B cell (primary cell): Measurements from ENCODE around the gene VIT. TPM values are rescaled to one million over a fixed set of nuclear protein-coding genes. Genes with fewer than 3 reads are reported as not detected.

Source experiments
- ATAC-seq: fragments of 200-7000 bp; cut with Tn5 transposase; one replicate; pipeline ENCODE4 v1.10.0; 2021; ENCODE audit warnings: low read depth, mild to moderate bottlenecking, moderate number of reproducible peaks, moderate library complexity
- CTCF ChIA-PET: fragments of 350-600 bp; sonication (Branson Sonifier 250); formaldehyde crosslinking; loops from one replicate; lab custom pipeline; 2021; ENCODE audit warnings: antibody characterized with exemption, inconsistent platforms; lab: Charles Lee
- POLR2A ChIA-PET: fragments of 350-600 bp; sonication (Branson Sonifier 250); formaldehyde crosslinking; loops from one replicate; lab custom pipeline; 2021; ENCODE audit warnings: antibody characterized with exemption; lab: Charles Lee
- DNase-seq: peaks from one replicate; pipeline ENCODE4 v3.0.0; 2013
- H2AFZ ChIP-seq: 2 replicates; pipeline ENCODE4 v1.6.1; 2012; ENCODE audit warnings: mild to moderate bottlenecking, low read depth, low read length; ENCODE audit not compliant: insufficient read depth, poor library complexity, severe bottlenecking
- H3K27ac ChIP-seq, 2 donors: 1 replicate in 1 of 2; 2 replicates in 1 of 2; pipeline ENCODE4 v1.5.1; 2012 to 2013; ENCODE audit warnings: low read length in 2 of 2, mild to moderate bottlenecking in 2 of 2, moderate library complexity in 1 of 2
- H3K27me3 ChIP-seq, 4 experiments: fragments of 200-600 bp in 1 of 4; sonication (generic) in 1 of 4; replicated peaks in 1 of 4; 1 replicate in 2 of 4; 2 replicates in 2 of 4; pipeline versions ENCODE4 v1.6.1 to v1.7.0; 2013 to 2016; ENCODE audit warnings: low read length in 3 of 4, mild to moderate bottlenecking in 2 of 4, mixed read lengths in 1 of 4, moderate library complexity in 1 of 4; ENCODE audit not compliant: insufficient read depth in 4 of 4, control insufficient read depth in 3 of 4; ENCODE audit errors: control extremely low read depth in 1 of 4
- H3K36me3 ChIP-seq, 2 experiments: replicated peaks in 1 of 2; 1 replicate in 1 of 2; 2 replicates in 1 of 2; pipeline versions ENCODE4 v1.6.1 to v1.7.1; 2013; ENCODE audit warnings: low read length in 1 of 2; ENCODE audit not compliant: insufficient read depth in 2 of 2, control insufficient read depth in 1 of 2; ENCODE audit errors: control extremely low read depth in 1 of 2, extremely low read depth in 1 of 2
- H3K4me1 ChIP-seq, 2 donors: fragments of 200-600 bp in 1 of 2; sonication (generic) in 1 of 2; 1 replicate in 1 of 2; 2 replicates in 1 of 2; pipeline versions ENCODE4 v1.5.1 to v1.6.1; 2013 to 2017; ENCODE audit warnings: low read length in 2 of 2; ENCODE audit not compliant: control insufficient read depth in 2 of 2, insufficient read depth in 2 of 2
- H3K4me2 ChIP-seq: replicated peaks from 2 replicates; pipeline ENCODE3; 2012; ENCODE audit warnings: mild to moderate bottlenecking, low read depth, low read length; ENCODE audit not compliant: poor library complexity, severe bottlenecking
- H3K4me3 ChIP-seq, 5 experiments: fragments of 200-600 bp in 1 of 5; sonication (generic) in 1 of 5; 1 replicate in 3 of 5; 2 replicates in 2 of 5; pipeline versions ENCODE4 v1.5.1 to v1.7.0; 2011 to 2016; ENCODE audit warnings: low read length in 4 of 5, mild to moderate bottlenecking in 4 of 5, low read depth in 2 of 5, control low read depth in 1 of 5, moderate library complexity in 1 of 5; ENCODE audit not compliant: insufficient read depth in 1 of 5; ENCODE audit errors: control extremely low read depth in 1 of 5, extremely low read depth in 1 of 5
- H3K79me2 ChIP-seq: fragments of 200-600 bp; sonication (generic); one replicate; pipeline ENCODE4 v1.6.0; 2016; ENCODE audit warnings: low read length; ENCODE audit not compliant: control insufficient read depth, insufficient read depth
- H3K9ac ChIP-seq: fragments of 200-600 bp; sonication (generic); 2 replicates; pipeline ENCODE4 v1.6.1; 2017; ENCODE audit warnings: mild to moderate bottlenecking, low read length, moderate library complexity
- H3K9me3 ChIP-seq, 3 donors: one replicate each; pipeline versions ENCODE4 v1.6.1 to v1.7.1; 2013; ENCODE audit warnings: low read length in 2 of 3; ENCODE audit not compliant: control insufficient read depth in 2 of 3, insufficient read depth in 1 of 3; ENCODE audit errors: control extremely low read depth in 1 of 3
- H4K20me1 ChIP-seq: 2 replicates; pipeline ENCODE4 v1.6.0; 2012; ENCODE audit warnings: mild to moderate bottlenecking, low read length; ENCODE audit not compliant: insufficient read depth, control insufficient read depth, poor library complexity, severe bottlenecking
- H3K27ac Mint-ChIP-seq: one replicate; pipeline ENCODE4 v1.8.0; 2021; ENCODE audit warnings: mixed read lengths
- H3K27me3 Mint-ChIP-seq: one replicate; pipeline ENCODE4 v1.8.0; 2021; ENCODE audit warnings: mixed read lengths
- H3K4me1 Mint-ChIP-seq: one replicate; pipeline ENCODE4 v1.8.0; 2021; ENCODE audit warnings: mixed read lengths
- H3K4me3 Mint-ChIP-seq: one replicate; pipeline ENCODE4 v1.8.0; 2021; ENCODE audit warnings: mixed read lengths
- H3K9me3 Mint-ChIP-seq: one replicate; pipeline ENCODE4 v1.8.0; 2022; ENCODE audit warnings: mixed read lengths; ENCODE audit not compliant: insufficient read depth
- EZH2 ChIP-seq: IDR thresholded peaks from 2 replicates; pipeline ENCODE4 v1.6.1; 2012; ENCODE audit warnings: borderline replicate concordance, low read depth, mild to moderate bottlenecking, moderate library complexity, low read length; ENCODE audit not compliant: insufficient read depth, poor library complexity, severe bottlenecking
- WGBS: methylation state at CpG from one replicate; pipeline ENCODE4 v1.1.5; 2013; ENCODE audit warnings: missing lambda C conversion rate; ENCODE audit not compliant: insufficient coverage; 5-methylcytosine and 5-hydroxymethylcytosine counted together
- intact Hi-C: fragments of 100-400 bp; cut with micrococcal nuclease; formaldehyde crosslinking; loops from one replicate; pipeline ENCODE4 v1.10.0; 2022
- polyA plus RNA-seq: library from polyadenylated mRNA; depleted of rRNA; stranded (reverse); fragments of >200 nt; gene quantifications from 2 replicates; pipeline ENCODE4 v1.2.3, GENCODE V29; 2012
- total RNA-seq, 2 donors: library from RNA; stranded (reverse); fragments of 120-200 nt in 1 of 2; gene quantifications; 1 replicate in 1 of 2; 2 replicates in 1 of 2; pipeline versions ENCODE4 v1.2.3 to v1.2.4, GENCODE V29; 2013 to 2022
- TF ChIP-seq, protein P1 (sequence below): fragments of 200-600 bp; IDR thresholded peaks from one replicate; pipeline ENCODE4 v1.8.0; 2022; ENCODE audit warnings: antibody characterized with exemption, mild to moderate bottlenecking

The VIT gene
- total and polyA plus RNA-seq, 2 donors (not counting 1 experiment from before 2014, with no cell fraction given): not detected

GRCh38 chr2:36741188-36741837 is 44.8 kb downstream of the VIT start:
- no peaks in the 10 kb centered on the region for H3K4me1 ChIP-seq
- 29% methylated on average over 3 of the region's 5 CpGs for WGBS
- no peak overlapping the region for H3K4me3 Mint-ChIP-seq
- intact Hi-C loops: no loop called here
- no peak overlapping the region for H3K27ac ChIP-seq
- no peak for TF ChIP-seq EZH2
- TF ChIP-seq, protein P1, sequence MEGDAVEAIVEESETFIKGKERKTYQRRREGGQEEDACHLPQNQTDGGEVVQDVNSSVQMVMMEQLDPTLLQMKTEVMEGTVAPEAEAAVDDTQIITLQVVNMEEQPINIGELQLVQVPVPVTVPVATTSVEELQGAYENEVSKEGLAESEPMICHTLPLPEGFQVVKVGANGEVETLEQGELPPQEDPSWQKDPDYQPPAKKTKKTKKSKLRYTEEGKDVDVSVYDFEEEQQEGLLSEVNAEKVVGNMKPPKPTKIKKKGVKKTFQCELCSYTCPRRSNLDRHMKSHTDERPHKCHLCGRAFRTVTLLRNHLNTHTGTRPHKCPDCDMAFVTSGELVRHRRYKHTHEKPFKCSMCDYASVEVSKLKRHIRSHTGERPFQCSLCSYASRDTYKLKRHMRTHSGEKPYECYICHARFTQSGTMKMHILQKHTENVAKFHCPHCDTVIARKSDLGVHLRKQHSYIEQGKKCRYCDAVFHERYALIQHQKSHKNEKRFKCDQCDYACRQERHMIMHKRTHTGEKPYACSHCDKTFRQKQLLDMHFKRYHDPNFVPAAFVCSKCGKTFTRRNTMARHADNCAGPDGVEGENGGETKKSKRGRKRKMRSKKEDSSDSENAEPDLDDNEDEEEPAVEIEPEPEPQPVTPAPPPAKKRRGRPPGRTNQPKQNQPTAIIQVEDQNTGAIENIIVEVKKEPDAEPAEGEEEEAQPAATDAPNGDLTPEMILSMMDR: no peak
- no peaks in the 10 kb centered on the region for H4K20me1 ChIP-seq
- H3K4me3 ChIP-seq: no peak overlapping the region
- no peak overlapping the region for H3K27ac Mint-ChIP-seq
- peaks cover 44% of the 10 kb centered on the region for H3K27me3 Mint-ChIP-seq
- ChIA-PET POLR2A (no interaction called here), CTCF (no interaction called here)
- H3K9me3 Mint-ChIP-seq: peaks cover 8% of the 10 kb centered on the region
- H3K27me3 ChIP-seq: peaks cover 0 to 4% (median 0%) of the 10 kb centered on the region in 4 experiments
- H3K36me3 ChIP-seq: no peaks in the 10 kb centered on the region
- no peak overlapping the region for H2AFZ ChIP-seq
- no peak for ATAC-seq
- no peak for DNase-seq
- H3K4me1 Mint-ChIP-seq: no peaks in the 10 kb centered on the region
- H3K9me3 ChIP-seq: no peaks in the 10 kb centered on the region
- H3K79me2 ChIP-seq: no peaks in the 10 kb centered on the region
- no peak overlapping the region for H3K4me2 ChIP-seq
- H3K9ac ChIP-seq: no peak overlapping the region

- ATAC-seq (no peak), DNase-seq (no peak)
- H3K9me3 ChIP-seq: no peaks in the 10 kb centered on the region
- Mint-ChIP-seq H3K4me1 (no peaks in the 10 kb centered on the region), H3K27me3 (peaks cover 55% of the 10 kb centered on the region), H3K27ac (no peak overlapping the region), H3K9me3 (peaks cover 8% of the 10 kb centered on the region), H3K4me3 (no peak overlapping the region)
- no peak overlapping the region for H3K27ac ChIP-seq
- H2AFZ ChIP-seq: no peak overlapping the region
- CTCF ChIA-PET: no interaction called here
- H3K4me2 ChIP-seq: no peak overlapping the region
- no peaks in the 10 kb centered on the region for H3K36me3 ChIP-seq
- H3K9ac ChIP-seq: no peak overlapping the region
- TF ChIP-seq, protein P1: no peak
- TF ChIP-seq EZH2: no peak
- no peaks in the 10 kb centered on the region for H4K20me1 ChIP-seq
- H3K4me3 ChIP-seq: no peak overlapping the region
- peaks cover 0 to 5% (median 0%) of the 10 kb centered on the region in 4 experiments for H3K27me3 ChIP-seq
- no peaks in the 10 kb centered on the region for H3K4me1 ChIP-seq
- no peaks in the 10 kb centered on the region for H3K79me2 ChIP-seq
- WGBS: no CpG with 5 or more reads among the region's 2 CpGs
- POLR2A ChIA-PET: no interaction called here
- intact Hi-C loops: no loop called here
Measured at GRCh38 chr2:36743954-36744353, 47.4 kb downstream of the VIT start.
